ENCODE measurements around the gene MPST.

DNA sequence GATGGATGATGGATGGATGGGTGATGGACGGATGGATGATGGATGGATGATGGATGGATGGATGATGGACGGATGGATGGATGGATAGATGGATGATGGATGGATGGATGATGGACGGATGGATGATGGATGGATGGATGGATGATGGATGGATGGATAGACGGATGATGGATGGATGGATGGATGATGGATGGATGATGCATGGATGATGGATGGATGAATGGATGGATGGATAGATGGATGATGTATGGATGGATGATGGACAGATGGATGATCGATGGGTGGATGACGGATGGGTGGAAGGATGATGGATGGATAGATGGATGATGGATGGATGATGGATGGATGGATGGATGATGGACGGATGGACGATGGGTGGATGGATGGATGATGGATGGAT, 53.1 kb downstream of the MPST start:
- TF ChIP-seq, protein P1, sequence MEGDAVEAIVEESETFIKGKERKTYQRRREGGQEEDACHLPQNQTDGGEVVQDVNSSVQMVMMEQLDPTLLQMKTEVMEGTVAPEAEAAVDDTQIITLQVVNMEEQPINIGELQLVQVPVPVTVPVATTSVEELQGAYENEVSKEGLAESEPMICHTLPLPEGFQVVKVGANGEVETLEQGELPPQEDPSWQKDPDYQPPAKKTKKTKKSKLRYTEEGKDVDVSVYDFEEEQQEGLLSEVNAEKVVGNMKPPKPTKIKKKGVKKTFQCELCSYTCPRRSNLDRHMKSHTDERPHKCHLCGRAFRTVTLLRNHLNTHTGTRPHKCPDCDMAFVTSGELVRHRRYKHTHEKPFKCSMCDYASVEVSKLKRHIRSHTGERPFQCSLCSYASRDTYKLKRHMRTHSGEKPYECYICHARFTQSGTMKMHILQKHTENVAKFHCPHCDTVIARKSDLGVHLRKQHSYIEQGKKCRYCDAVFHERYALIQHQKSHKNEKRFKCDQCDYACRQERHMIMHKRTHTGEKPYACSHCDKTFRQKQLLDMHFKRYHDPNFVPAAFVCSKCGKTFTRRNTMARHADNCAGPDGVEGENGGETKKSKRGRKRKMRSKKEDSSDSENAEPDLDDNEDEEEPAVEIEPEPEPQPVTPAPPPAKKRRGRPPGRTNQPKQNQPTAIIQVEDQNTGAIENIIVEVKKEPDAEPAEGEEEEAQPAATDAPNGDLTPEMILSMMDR (IDR thresholded peaks at IDR 0.05): no peak
- TF ChIP-seq POLR2A (IDR thresholded peaks at IDR 0.05): no peak
